Upper lobe of left lung (tissue), 6 donors: ENCODE results near the gene PRR3. TPM values are rescaled to one million over a fixed set of nuclear protein-coding genes. Genes with fewer than 3 reads are reported as not detected.

Source experiments
- ATAC-seq, 2 donors: fragments of 200-7000 bp; cut with Tn5 transposase; one replicate each; pipeline ENCODE4 v1.9.1; 2022; ENCODE audit warnings: mild to moderate bottlenecking in 2 of 2, moderate library complexity in 2 of 2; ENCODE audit not compliant: low FRiP score in 2 of 2
- DNase-seq, 2 donors: peaks; one replicate each; pipeline ENCODE4 v3.0.0-alpha.2; 2019 to 2020
- H3K27ac ChIP-seq, 4 donors: fragments of 200-600 bp; sonication (generic); one replicate each; pipeline ENCODE4 v1.5.1; 2016 to 2019
- H3K27me3 ChIP-seq, 4 donors: fragments of 200-600 bp; sonication (generic); one replicate each; pipeline ENCODE4 v1.5.1; 2017 to 2019
- H3K36me3 ChIP-seq, 4 donors: fragments of 200-600 bp; sonication (generic); one replicate each; pipeline ENCODE4 v1.5.1; 2016 to 2019
- H3K4me1 ChIP-seq, 4 donors: fragments of 200-600 bp; sonication (generic); one replicate each; pipeline ENCODE4 v1.5.1; 2018 to 2019
- H3K4me3 ChIP-seq, 4 donors: fragments of 200-600 bp; sonication (generic); one replicate each; pipeline ENCODE4 v1.5.1; 2017 to 2019; ENCODE audit warnings: mild to moderate bottlenecking in 2 of 4, moderate library complexity in 1 of 4
- H3K9me3 ChIP-seq, 4 donors: fragments of 200-600 bp; sonication (generic); one replicate each; pipeline ENCODE4 v1.5.1; 2018 to 2019
- CTCF ChIP-seq, 6 experiments: fragments of 450-650 bp in 4 of 6; fragments of 200-600 bp in 2 of 6; sonication (generic) in 2 of 6; IDR thresholded peaks; one replicate each; pipeline ENCODE4 v1.5.1; 2016 to 2019; ENCODE audit warnings: antibody characterized with exemption in 6 of 6
- EP300 ChIP-seq, 4 donors: sonication (generic); formaldehyde crosslinking; IDR thresholded peaks; one replicate each; pipeline ENCODE4 v1.5.1; 2017; ENCODE audit warnings: antibody characterized with exemption in 4 of 4, control low read depth in 2 of 4
- POLR2A ChIP-seq, 4 donors: fragments of 450-650 bp; IDR thresholded peaks; one replicate each; pipeline ENCODE4 v1.5.1; 2016 to 2017; ENCODE audit warnings: antibody characterized with exemption in 4 of 4, mild to moderate bottlenecking in 2 of 4
- POLR2AphosphoS5 ChIP-seq, 2 donors: sonication (generic); formaldehyde crosslinking; IDR thresholded peaks; one replicate each; pipeline ENCODE4 v1.5.1; 2017; ENCODE audit warnings: antibody characterized with exemption in 2 of 2
- WGBS, 2 donors: methylation state at CpG; one replicate each; pipeline ENCODE4 v1.1.5; 2017 to 2018; 5-methylcytosine and 5-hydroxymethylcytosine counted together
- total RNA-seq, 6 donors: library from RNA; depleted of rRNA in 4 of 6; stranded (reverse); fragments of >200 nt in 4 of 6; gene quantifications; one replicate each; pipeline versions ENCODE4 v1.1.0 to v1.2.1, GENCODE V29; 2016 to 2021
- donor health status: DM: no; HTN: no; CAD: no; lungs with moderate emphysema.
- donor health status: DM: no; HTN: yes; CAD: no; lungs with severe emphysema.

PRR3 gene
- total RNA-seq, 6 donors from 2014 or later: 6.0 to 13.6 (median 7.0) TPM

- peaks cover 17 to 25% (median 22%) of the 10 kb centered on the region in 4 donors for H3K4me1 ChIP-seq
- ATAC-seq (no peak), DNase-seq (no peak)
- H3K27ac ChIP-seq: peak overlapping the region in 2 of 4 donors; percentile 98 to 99
- 91 to 93% methylated on average over 4 of the region's 4 CpGs for WGBS, 2 donors
- H3K9me3 ChIP-seq: no peaks in the 10 kb centered on the region
- H3K36me3 ChIP-seq: peaks cover 0 to 52% (median 39%) of the 10 kb centered on the region in 4 donors
- no peak overlapping the region for H3K4me3 ChIP-seq
- H3K27me3 ChIP-seq: no peaks in the 10 kb centered on the region
- no peak for TF ChIP-seq POLR2A (IDR thresholded peaks at IDR 0.05)
- TF ChIP-seq CTCF (IDR thresholded peaks at IDR 0.05): no peak
- TF ChIP-seq POLR2AphosphoS5 (IDR thresholded peaks at IDR 0.05): no peak
- TF ChIP-seq EP300 (IDR thresholded peaks at IDR 0.05): no peak
Measured at GRCh38 chr6:30554404-30554803, 2.7 kb upstream of the PRR3 start.

GRCh38 chr6:30554962-30555815 lies 1.9 kb upstream of the PRR3 start:
- peak overlapping the region; percentile 88 to 94 (median 92) for H3K4me3 ChIP-seq
- DNase-seq (peak; percentile 40 to 90), ATAC-seq (peak in 1 of 2 donors; percentile 29)
- peaks cover 17 to 25% (median 22%) of the 10 kb centered on the region in 4 donors for H3K4me1 ChIP-seq
- H3K9me3 ChIP-seq: no peaks in the 10 kb centered on the region
- no peak for TF ChIP-seq EP300 (IDR thresholded peaks at IDR 0.05)
- no peak for TF ChIP-seq POLR2AphosphoS5 (IDR thresholded peaks at IDR 0.05)
- TF ChIP-seq POLR2A (IDR thresholded peaks at IDR 0.05): peak in 1 of 4 donors; percentile 15
- TF ChIP-seq CTCF (IDR thresholded peaks at IDR 0.05): peak in 1 of 6 experiments; percentile 8
- WGBS, 2 donors: 16 to 27% methylated on average over 18 to 34 of the region's 34 CpGs
- H3K27me3 ChIP-seq: no peaks in the 10 kb centered on the region
- peaks cover 0 to 44% (median 37%) of the 10 kb centered on the region in 4 donors for H3K36me3 ChIP-seq
- peak overlapping the region; percentile 96 to 99 (median 98) for H3K27ac ChIP-seq

GRCh38 chr6:30555816-30556065 lies 1.4 kb upstream of the PRR3 start:
- Histone ChIP-seq H3K9me3 (no peaks in the 10 kb centered on the region), H3K4me1 (peaks cover 17 to 25% (median 22%) of the 10 kb centered on the region in 4 donors), H3K27me3 (no peaks in the 10 kb centered on the region), H3K36me3 (peaks cover 0 to 39% (median 32%) of the 10 kb centered on the region in 4 donors), H3K4me3 (peak overlapping the region; percentile 88 to 94 (median 92)), H3K27ac (peak overlapping the region; percentile 96 to 99 (median 98))
- TF ChIP-seq EP300 (IDR thresholded peaks at IDR 0.05) (no peak), POLR2A (IDR thresholded peaks at IDR 0.05) (no peak), CTCF (IDR thresholded peaks at IDR 0.05) (no peak)
- no peak for DNase-seq
- 1 to 4% methylated on average over 3 to 15 of the region's 15 CpGs for WGBS, 2 donors
- no peak for ATAC-seq

GRCh38 chr6:30556066-30556905 lies 809 bp upstream of the PRR3 start, which contains the start of gene GNL1:
TSS of gene GNL1 (minus strand) at chr6:30556489. CDS start at chr6:30556203, 286 bp downstream.
- no peaks in the 10 kb centered on the region for H3K27me3 ChIP-seq
- peak in 1 of 4 donors; percentile 26 for TF ChIP-seq EP300 (IDR thresholded peaks at IDR 0.05)
- TF ChIP-seq POLR2A (IDR thresholded peaks at IDR 0.05): peak in 2 of 4 donors; percentile 63 to 79
- TF ChIP-seq POLR2AphosphoS5 (IDR thresholded peaks at IDR 0.05): peak; percentile 71 to 79
- peak in 4 of 6 experiments; percentile 13 to 54 (median 36) for TF ChIP-seq CTCF (IDR thresholded peaks at IDR 0.05)
- H3K4me3 ChIP-seq: peak within 1 kb of the TSS; percentile 88 to 94 (median 92)
- WGBS, 2 donors: 0 to 2% methylated on average over 17 to 58 of the region's 71 CpGs
- H3K36me3 ChIP-seq: peaks cover 0 to 33% (median 27%) of the 10 kb centered on the region in 4 donors
- ATAC-seq: peak; percentile 88 to 97
- DNase-seq: peak; percentile 96 to 98
- peaks cover 17 to 25% (median 22%) of the 10 kb centered on the region in 4 donors for H3K4me1 ChIP-seq
- peak within 1 kb of the TSS; percentile 96 to 99 (median 98) for H3K27ac ChIP-seq
- H3K9me3 ChIP-seq: no peaks in the 10 kb centered on the region
